T-helper 1 cell treated with Interleukin-12 subunit alpha and Interleukin-12 subunit beta and Interleukin-4 antibody, amounts not matched to agents 30 μg/mL and 1 μg/mL, for 36 hours (primary cell): ENCODE data around the gene ZNF423.

Source experiments
- H3K27ac Mint-ChIP-seq: one replicate; pipeline ENCODE4 v1.8.0; 2021; ENCODE audit warnings: mild to moderate bottlenecking, mixed read lengths
- H3K27me3 Mint-ChIP-seq: one replicate; pipeline ENCODE4 v1.8.0; 2021; ENCODE audit warnings: low read depth, mixed read lengths
- H3K36me3 Mint-ChIP-seq: one replicate; pipeline ENCODE4 v1.8.0; 2021; ENCODE audit warnings: low read depth, mixed read lengths
- H3K4me1 Mint-ChIP-seq: one replicate; pipeline ENCODE4 v1.8.0; 2021; ENCODE audit warnings: low read depth, mixed read lengths
- H3K4me3 Mint-ChIP-seq: one replicate; pipeline ENCODE4 v1.8.0; 2021; ENCODE audit warnings: mild to moderate bottlenecking, moderate library complexity, mixed read lengths
- H3K9me3 Mint-ChIP-seq: one replicate; pipeline ENCODE4 v1.8.0; 2021; ENCODE audit warnings: mixed read lengths

ZNF423 gene

GRCh38 chr16:49755716-49756505 is 100.0 kb downstream of the ZNF423 start:
- no peaks in the 10 kb centered on the region for H3K9me3 Mint-ChIP-seq
- no peak overlapping the region for H3K27ac Mint-ChIP-seq
- H3K4me1 Mint-ChIP-seq = peaks cover 2% of the 10 kb centered on the region
- peaks cover 34% of the 10 kb centered on the region for H3K27me3 Mint-ChIP-seq
- H3K36me3 Mint-ChIP-seq = no peaks in the 10 kb centered on the region
- no peak overlapping the region for H3K4me3 Mint-ChIP-seq

GRCh38 chr16:49755313-49755620 is 100.6 kb downstream of the ZNF423 start:
- peaks cover 2% of the 10 kb centered on the region for H3K4me1 Mint-ChIP-seq
- no peaks in the 10 kb centered on the region for H3K9me3 Mint-ChIP-seq
- H3K4me3 Mint-ChIP-seq = no peak overlapping the region
- H3K36me3 Mint-ChIP-seq = no peaks in the 10 kb centered on the region
- peaks cover 34% of the 10 kb centered on the region for H3K27me3 Mint-ChIP-seq
- H3K27ac Mint-ChIP-seq = no peak overlapping the region

- peaks cover 2% of the 10 kb centered on the region for H3K4me1 Mint-ChIP-seq
- H3K9me3 Mint-ChIP-seq = no peaks in the 10 kb centered on the region
- no peaks in the 10 kb centered on the region for H3K36me3 Mint-ChIP-seq
- peaks cover 34% of the 10 kb centered on the region for H3K27me3 Mint-ChIP-seq
- no peak overlapping the region for H3K4me3 Mint-ChIP-seq
- H3K27ac Mint-ChIP-seq = no peak overlapping the region
Measured at GRCh38 chr16:49754495-49755312, 101.2 kb downstream of the ZNF423 start.

GRCh38 chr16:49750341-49751000 is 105.4 kb downstream of the ZNF423 start:
- Mint-ChIP-seq H3K27ac (no peak overlapping the region), H3K4me3 (no peak overlapping the region), H3K36me3 (no peaks in the 10 kb centered on the region), H3K4me1 (peaks cover 2% of the 10 kb centered on the region), H3K27me3 (peaks cover 25% of the 10 kb centered on the region), H3K9me3 (no peaks in the 10 kb centered on the region)

GRCh38 chr16:49749816-49750215 is 106.1 kb downstream of the ZNF423 start:
- Mint-ChIP-seq H3K27ac (no peak overlapping the region), H3K4me3 (no peak overlapping the region), H3K36me3 (no peaks in the 10 kb centered on the region), H3K4me1 (no peaks in the 10 kb centered on the region), H3K27me3 (peaks cover 18% of the 10 kb centered on the region), H3K9me3 (no peaks in the 10 kb centered on the region)

- Mint-ChIP-seq H3K36me3 (no peaks in the 10 kb centered on the region), H3K27me3 (peaks cover 8% of the 10 kb centered on the region), H3K4me3 (no peak overlapping the region), H3K27ac (no peak overlapping the region), H3K9me3 (no peaks in the 10 kb centered on the region), H3K4me1 (no peaks in the 10 kb centered on the region)
Measured at GRCh38 chr16:49748322-49748721, 107.6 kb downstream of the ZNF423 start.

- H3K9me3 Mint-ChIP-seq = no peaks in the 10 kb centered on the region
- H3K27me3 Mint-ChIP-seq = peaks cover 2% of the 10 kb centered on the region
- H3K27ac Mint-ChIP-seq = no peak overlapping the region
- no peaks in the 10 kb centered on the region for H3K36me3 Mint-ChIP-seq
- no peak overlapping the region for H3K4me3 Mint-ChIP-seq
- no peaks in the 10 kb centered on the region for H3K4me1 Mint-ChIP-seq
Measured at GRCh38 chr16:49747654-49748053, 108.3 kb downstream of the ZNF423 start.

- Mint-ChIP-seq H3K27ac (no peak overlapping the region), H3K4me3 (no peak overlapping the region), H3K9me3 (no peaks in the 10 kb centered on the region), H3K4me1 (no peaks in the 10 kb centered on the region), H3K36me3 (no peaks in the 10 kb centered on the region), H3K27me3 (no peaks in the 10 kb centered on the region)
Measured at GRCh38 chr16:49746545-49746944, 109.4 kb downstream of the ZNF423 start.

- Mint-ChIP-seq H3K4me1 (no peaks in the 10 kb centered on the region), H3K36me3 (no peaks in the 10 kb centered on the region), H3K27ac (no peak overlapping the region), H3K4me3 (no peak overlapping the region), H3K27me3 (no peaks in the 10 kb centered on the region), H3K9me3 (no peaks in the 10 kb centered on the region)
Measured at GRCh38 chr16:49745311-49745747, 110.6 kb downstream of the ZNF423 start.

- H3K9me3 Mint-ChIP-seq = no peaks in the 10 kb centered on the region
- no peak overlapping the region for H3K27ac Mint-ChIP-seq
- H3K4me3 Mint-ChIP-seq = no peak overlapping the region
- no peaks in the 10 kb centered on the region for H3K36me3 Mint-ChIP-seq
- H3K27me3 Mint-ChIP-seq = no peaks in the 10 kb centered on the region
- no peaks in the 10 kb centered on the region for H3K4me1 Mint-ChIP-seq
Measured at GRCh38 chr16:49744244-49745220, 111.4 kb downstream of the ZNF423 start.

GRCh38 chr16:49743658-49744057 is 112.3 kb downstream of the ZNF423 start:
- no peaks in the 10 kb centered on the region for H3K36me3 Mint-ChIP-seq
- H3K27ac Mint-ChIP-seq = no peak overlapping the region
- no peaks in the 10 kb centered on the region for H3K4me1 Mint-ChIP-seq
- no peaks in the 10 kb centered on the region for H3K27me3 Mint-ChIP-seq
- H3K9me3 Mint-ChIP-seq = no peaks in the 10 kb centered on the region
- no peak overlapping the region for H3K4me3 Mint-ChIP-seq

GRCh38 chr16:49743203-49743464 is 112.8 kb downstream of the ZNF423 start:
- Mint-ChIP-seq H3K27me3 (no peaks in the 10 kb centered on the region), H3K4me1 (no peaks in the 10 kb centered on the region), H3K36me3 (no peaks in the 10 kb centered on the region), H3K4me3 (no peak overlapping the region), H3K9me3 (no peaks in the 10 kb centered on the region), H3K27ac (no peak overlapping the region)

GRCh38 chr16:49742428-49743202 is 113.3 kb downstream of the ZNF423 start:
- Mint-ChIP-seq H3K27ac (no peak overlapping the region), H3K4me1 (no peaks in the 10 kb centered on the region), H3K27me3 (no peaks in the 10 kb centered on the region), H3K9me3 (no peaks in the 10 kb centered on the region), H3K36me3 (no peaks in the 10 kb centered on the region), H3K4me3 (no peak overlapping the region)
